DND-41 (cell line): ENCODE data around the gene SMARCB1.

Source experiments
- ATAC-seq: fragments of 200-7000 bp; cut with Tn5 transposase; 3 replicates; pipeline ENCODE4 v1.9.1; 2021; ENCODE audit warnings: low read depth; ENCODE audit not compliant: insufficient read depth
- DNase-seq: peaks from one replicate; pipeline ENCODE4 v3.0.0-alpha.2; 2020
- H2AFZ ChIP-seq: 2 replicates; pipeline ENCODE4 v1.6.0; 2012; ENCODE audit warnings: low read depth, low read length
- H3K27ac ChIP-seq: 2 replicates; pipeline ENCODE4 v1.5.1; 2012; ENCODE audit warnings: low read length, inconsistent platforms
- H3K27me3 ChIP-seq: fragments of 200-600 bp; sonication (generic); 2 replicates; pipeline ENCODE4 v1.6.0; 2012; ENCODE audit warnings: low read length, mild to moderate bottlenecking, inconsistent platforms; ENCODE audit not compliant: insufficient read depth, poor library complexity
- H3K36me3 ChIP-seq: 2 replicates; pipeline ENCODE4 v1.5.1; 2012; ENCODE audit warnings: low read length, inconsistent platforms; ENCODE audit not compliant: insufficient read depth
- H3K4me1 ChIP-seq: 2 replicates; pipeline ENCODE4 v1.5.1; 2012; ENCODE audit warnings: mild to moderate bottlenecking, low read length; ENCODE audit not compliant: insufficient read depth
- H3K4me2 ChIP-seq: 2 replicates; pipeline ENCODE4 v1.6.0; 2012; ENCODE audit warnings: mild to moderate bottlenecking, moderate library complexity, low read length, inconsistent platforms; ENCODE audit not compliant: insufficient read depth
- H3K4me3 ChIP-seq, 2 experiments: fragments of 200-600 bp in 1 of 2; shearing (Covaris generic) in 1 of 2; 2 replicates each; pipeline ENCODE4 v1.5.1; 2012 to 2016; ENCODE audit warnings: inconsistent platforms in 2 of 2, low read length in 2 of 2, mild to moderate bottlenecking in 2 of 2, low read depth in 1 of 2, moderate library complexity in 1 of 2
- H3K79me2 ChIP-seq: 2 replicates; pipeline ENCODE4 v1.6.0; 2012; ENCODE audit warnings: low read length, inconsistent platforms; ENCODE audit not compliant: insufficient read depth
- H3K9ac ChIP-seq: 2 replicates; pipeline ENCODE4 v1.6.0; 2012; ENCODE audit warnings: low read depth, mild to moderate bottlenecking, inconsistent platforms, low read length, moderate library complexity
- H3K9me3 ChIP-seq: 2 replicates; pipeline ENCODE4 v1.5.1; 2012; ENCODE audit warnings: low read length, moderate library complexity, mild to moderate bottlenecking, inconsistent platforms; ENCODE audit not compliant: insufficient read depth, severe bottlenecking
- H4K20me1 ChIP-seq: 2 replicates; pipeline ENCODE4 v1.6.0; 2012; ENCODE audit warnings: low read length; ENCODE audit not compliant: insufficient read depth
- EZH2 ChIP-seq: IDR thresholded peaks from 3 replicates; pipeline ENCODE4 v1.6.1; 2012; ENCODE audit warnings: borderline replicate concordance, low read depth, mild to moderate bottlenecking, moderate library complexity, low read length, inconsistent platforms; ENCODE audit not compliant: severe bottlenecking
- TF ChIP-seq, protein P1 (sequence below): IDR thresholded peaks from 2 replicates; pipeline ENCODE4 v1.5.1; 2012; ENCODE audit warnings: borderline replicate concordance, low read length, moderate library complexity, mild to moderate bottlenecking; ENCODE audit not compliant: poor library complexity, severe bottlenecking; ENCODE audit errors: extremely low read depth

Gene SMARCB1

DNA sequence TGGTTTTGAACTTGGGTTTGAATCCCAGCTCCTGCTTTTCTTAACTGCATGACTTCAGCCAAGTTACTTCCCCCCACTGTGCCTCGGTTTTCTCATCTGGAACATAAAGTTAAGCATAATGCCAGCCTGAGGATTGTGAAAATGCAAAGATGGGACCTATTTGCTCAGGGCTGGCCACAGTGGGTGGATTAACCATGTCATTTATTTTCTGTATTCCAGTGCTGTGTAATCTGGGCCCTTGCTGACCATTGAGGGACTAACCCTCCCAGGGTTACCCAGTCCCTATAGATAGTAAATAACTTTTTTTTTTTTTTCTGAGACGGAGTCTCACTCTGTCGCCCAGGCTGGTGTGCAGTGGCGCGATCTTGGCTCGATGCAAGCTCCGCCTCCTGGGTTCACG lies 31.1 kb upstream of the SMARCB1 start:
- no peak overlapping the region for H3K27ac ChIP-seq
- no peak overlapping the region for H3K4me3 ChIP-seq
- H3K27me3 ChIP-seq, result no peaks in the 10 kb centered on the region
- no peak overlapping the region for H2AFZ ChIP-seq
- H3K4me2 ChIP-seq, result no peak overlapping the region
- no peaks in the 10 kb centered on the region for H3K36me3 ChIP-seq
- no peaks in the 10 kb centered on the region for H4K20me1 ChIP-seq
- TF ChIP-seq EZH2, result no peak
- TF ChIP-seq, protein P1, sequence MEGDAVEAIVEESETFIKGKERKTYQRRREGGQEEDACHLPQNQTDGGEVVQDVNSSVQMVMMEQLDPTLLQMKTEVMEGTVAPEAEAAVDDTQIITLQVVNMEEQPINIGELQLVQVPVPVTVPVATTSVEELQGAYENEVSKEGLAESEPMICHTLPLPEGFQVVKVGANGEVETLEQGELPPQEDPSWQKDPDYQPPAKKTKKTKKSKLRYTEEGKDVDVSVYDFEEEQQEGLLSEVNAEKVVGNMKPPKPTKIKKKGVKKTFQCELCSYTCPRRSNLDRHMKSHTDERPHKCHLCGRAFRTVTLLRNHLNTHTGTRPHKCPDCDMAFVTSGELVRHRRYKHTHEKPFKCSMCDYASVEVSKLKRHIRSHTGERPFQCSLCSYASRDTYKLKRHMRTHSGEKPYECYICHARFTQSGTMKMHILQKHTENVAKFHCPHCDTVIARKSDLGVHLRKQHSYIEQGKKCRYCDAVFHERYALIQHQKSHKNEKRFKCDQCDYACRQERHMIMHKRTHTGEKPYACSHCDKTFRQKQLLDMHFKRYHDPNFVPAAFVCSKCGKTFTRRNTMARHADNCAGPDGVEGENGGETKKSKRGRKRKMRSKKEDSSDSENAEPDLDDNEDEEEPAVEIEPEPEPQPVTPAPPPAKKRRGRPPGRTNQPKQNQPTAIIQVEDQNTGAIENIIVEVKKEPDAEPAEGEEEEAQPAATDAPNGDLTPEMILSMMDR, result no peak
- DNase-seq (no peak), ATAC-seq (no peak)
- no peaks in the 10 kb centered on the region for H3K9me3 ChIP-seq
- H3K79me2 ChIP-seq, result no peaks in the 10 kb centered on the region
- peaks cover 8% of the 10 kb centered on the region for H3K4me1 ChIP-seq
- no peak overlapping the region for H3K9ac ChIP-seq

DNA sequence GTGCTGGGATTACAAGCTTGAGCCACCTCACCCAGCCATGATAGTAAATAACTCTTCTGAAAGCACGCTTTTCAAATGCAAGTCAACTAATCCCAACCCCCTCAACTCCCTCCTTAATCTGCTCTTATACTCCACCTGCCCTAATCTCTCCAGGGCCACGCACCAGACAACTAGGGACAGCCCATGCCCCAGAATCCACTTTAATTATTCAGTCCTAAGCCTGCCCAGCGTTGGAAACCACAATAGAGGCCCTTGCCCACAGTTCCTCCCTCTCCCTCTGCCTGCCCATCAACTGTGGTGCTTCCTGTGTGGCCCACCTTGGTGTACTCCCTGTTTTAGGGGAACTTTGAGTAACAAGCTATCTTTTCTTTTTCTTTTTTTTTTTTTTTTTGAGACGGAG lies 29.9 kb upstream of the SMARCB1 start:
- no peak overlapping the region for H3K4me2 ChIP-seq
- H4K20me1 ChIP-seq, result no peaks in the 10 kb centered on the region
- ATAC-seq (peak; percentile 56), DNase-seq (peak; percentile 30)
- TF ChIP-seq, protein P1, result no peak
- TF ChIP-seq EZH2, result no peak
- no peak overlapping the region for H3K4me3 ChIP-seq
- no peaks in the 10 kb centered on the region for H3K9me3 ChIP-seq
- H3K79me2 ChIP-seq, result no peaks in the 10 kb centered on the region
- no peak overlapping the region for H3K9ac ChIP-seq
- H3K27me3 ChIP-seq, result no peaks in the 10 kb centered on the region
- H3K36me3 ChIP-seq, result no peaks in the 10 kb centered on the region
- H3K4me1 ChIP-seq, result no peaks in the 10 kb centered on the region
- no peak overlapping the region for H2AFZ ChIP-seq
- H3K27ac ChIP-seq, result no peak overlapping the region

DNA sequence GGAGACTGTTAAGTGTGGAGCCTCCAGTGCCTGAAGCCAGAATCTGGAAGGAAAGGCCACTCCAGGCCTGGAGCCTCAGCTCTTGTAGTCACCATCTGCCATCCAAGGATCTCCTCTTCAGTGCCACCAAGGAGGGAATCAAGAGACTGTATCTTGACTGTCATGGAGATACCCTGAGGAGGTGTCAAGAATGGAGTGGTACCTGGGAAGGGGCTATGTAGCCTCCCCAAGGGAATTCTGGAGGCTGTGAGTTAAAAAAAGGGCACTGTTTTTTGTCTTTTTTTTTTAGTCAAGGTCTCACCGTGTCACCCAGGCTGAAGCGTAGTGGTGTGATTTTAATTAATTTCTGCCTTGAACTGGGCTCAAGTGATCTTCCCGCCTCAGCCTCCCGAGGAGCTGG lies 27.2 kb upstream of the SMARCB1 start:
- peaks cover 12% of the 10 kb centered on the region for H3K4me1 ChIP-seq
- H2AFZ ChIP-seq, result no peak overlapping the region
- no peak overlapping the region for H3K4me3 ChIP-seq
- ATAC-seq, result no peak
- no peaks in the 10 kb centered on the region for H3K36me3 ChIP-seq
- no peaks in the 10 kb centered on the region for H4K20me1 ChIP-seq
- DNase-seq, result no peak
- H3K27me3 ChIP-seq, result no peaks in the 10 kb centered on the region
- no peak overlapping the region for H3K4me2 ChIP-seq
- H3K9ac ChIP-seq, result no peak overlapping the region
- no peaks in the 10 kb centered on the region for H3K9me3 ChIP-seq
- H3K79me2 ChIP-seq, result no peaks in the 10 kb centered on the region
- no peak for TF ChIP-seq EZH2
- TF ChIP-seq, protein P1, result no peak
- H3K27ac ChIP-seq, result no peak overlapping the region

DNA sequence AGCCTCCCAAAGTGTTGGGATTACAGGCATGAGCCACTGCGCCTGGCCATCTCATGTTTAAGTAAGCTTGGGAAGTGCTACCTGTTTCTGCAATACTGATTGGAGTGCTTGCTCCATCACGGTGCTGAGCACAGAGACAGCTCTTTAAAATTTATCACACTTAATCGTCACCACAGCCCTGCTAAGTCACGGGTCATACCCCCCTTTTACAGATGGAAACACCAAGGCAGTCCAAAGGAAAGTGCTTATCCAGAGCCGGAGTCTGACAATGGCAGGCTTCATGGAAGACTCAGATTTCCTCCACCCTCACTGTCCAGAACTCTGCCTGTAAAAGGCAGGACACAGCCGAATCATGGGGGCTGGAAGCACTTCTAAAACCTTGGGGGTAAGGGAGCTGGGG lies 26.7 kb upstream of the SMARCB1 start:
- H3K27ac ChIP-seq, result no peak overlapping the region
- H3K79me2 ChIP-seq, result no peaks in the 10 kb centered on the region
- H2AFZ ChIP-seq, result no peak overlapping the region
- peaks cover 12% of the 10 kb centered on the region for H3K4me1 ChIP-seq
- no peak for ATAC-seq
- no peak overlapping the region for H3K4me3 ChIP-seq
- no peaks in the 10 kb centered on the region; the same call in 1 of the 2 replicates for H3K36me3 ChIP-seq
- TF ChIP-seq, protein P1, result no peak
- no peak for TF ChIP-seq EZH2
- H3K9ac ChIP-seq, result no peak overlapping the region
- H3K4me2 ChIP-seq, result no peak overlapping the region
- H3K27me3 ChIP-seq, result no peaks in the 10 kb centered on the region
- H3K9me3 ChIP-seq, result no peaks in the 10 kb centered on the region
- DNase-seq, result no peak
- no peaks in the 10 kb centered on the region for H4K20me1 ChIP-seq
